Common myeloid progenitor, CD34-positive (primary cell): Measurements from ENCODE around the gene FUT1.

ENCODE experiments used
- CTCF ChIA-PET: fragments of 350-600 bp; sonication (Branson Sonifier 250); formaldehyde crosslinking; loops from one replicate; lab custom pipeline; 2021; ENCODE audit warnings: antibody characterized with exemption; lab: Charles Lee
- POLR2A ChIA-PET: fragments of 350-600 bp; sonication (Branson Sonifier 250); formaldehyde crosslinking; loops from one replicate; lab custom pipeline; 2021; ENCODE audit warnings: antibody characterized with exemption; lab: Charles Lee
- DNase-seq, 3 donors: peaks; one replicate each; pipeline versions ENCODE4 v3.0.0 to v3.0.0-alpha.2; 2013
- H3K27ac ChIP-seq, 2 experiments: 1 replicate in 1 of 2; 2 replicates in 1 of 2; pipeline ENCODE4 v1.7.0; 2013; ENCODE audit warnings: inconsistent platforms in 2 of 2, low read length in 2 of 2, mild to moderate bottlenecking in 2 of 2, low read depth in 1 of 2, moderate library complexity in 1 of 2; ENCODE audit not compliant: severe bottlenecking in 2 of 2, insufficient read depth in 1 of 2, poor library complexity in 1 of 2
- H3K27me3 ChIP-seq, 5 experiments: replicated peaks in 2 of 5; 1 replicate in 3 of 5; 2 replicates in 2 of 5; pipeline versions ENCODE4 v1.6.1 to v1.7.0; 2013; ENCODE audit warnings: low read length in 4 of 5, mild to moderate bottlenecking in 2 of 5, moderate library complexity in 2 of 5, inconsistent platforms in 1 of 5; ENCODE audit not compliant: insufficient read depth in 5 of 5, control insufficient read depth in 4 of 5
- H3K36me3 ChIP-seq, 4 experiments: 1 replicate in 2 of 4; 2 replicates in 2 of 4; pipeline versions ENCODE4 v1.6.1 to v1.7.0; 2013; ENCODE audit warnings: low read length in 3 of 4, control low read depth in 1 of 4, mild to moderate bottlenecking in 1 of 4; ENCODE audit not compliant: control insufficient read depth in 4 of 4, insufficient read depth in 4 of 4
- H3K4me1 ChIP-seq, 4 experiments: 1 replicate in 3 of 4; 2 replicates in 1 of 4; pipeline versions ENCODE4 v1.6.1 to v1.7.1; 2013; ENCODE audit warnings: low read length in 3 of 4, mild to moderate bottlenecking in 3 of 4, control low read depth in 1 of 4, inconsistent platforms in 1 of 4, moderate library complexity in 1 of 4; ENCODE audit not compliant: control insufficient read depth in 4 of 4, insufficient read depth in 4 of 4; ENCODE audit errors: control extremely low read depth in 1 of 4
- H3K4me3 ChIP-seq, 7 experiments: 1 replicate in 4 of 7; 2 replicates in 3 of 7; pipeline versions ENCODE4 v1.5.1 to v1.7.0; 2013; ENCODE audit warnings: mild to moderate bottlenecking in 7 of 7, low read length in 6 of 7, moderate library complexity in 6 of 7, inconsistent platforms in 2 of 7, low read depth in 2 of 7, control low read depth in 1 of 7; ENCODE audit not compliant: insufficient read depth in 4 of 7, control insufficient read depth in 1 of 7; ENCODE audit errors: extremely low read depth in 1 of 7
- H3K9me3 ChIP-seq, 5 experiments: 1 replicate in 4 of 5; 2 replicates in 1 of 5; pipeline versions ENCODE4 v1.6.1 to v1.7.1; 2013; ENCODE audit warnings: low read length in 4 of 5, mild to moderate bottlenecking in 2 of 5, inconsistent platforms in 1 of 5, low read depth in 1 of 5, moderate library complexity in 1 of 5; ENCODE audit not compliant: control insufficient read depth in 4 of 5, insufficient read depth in 2 of 5; ENCODE audit errors: control extremely low read depth in 1 of 5
- WGBS: methylation state at CpG from one replicate; pipeline ENCODE4 v1.1.5; 2013; ENCODE audit not compliant: insufficient coverage; 5-methylcytosine and 5-hydroxymethylcytosine counted together

FUT1 gene

DNA sequence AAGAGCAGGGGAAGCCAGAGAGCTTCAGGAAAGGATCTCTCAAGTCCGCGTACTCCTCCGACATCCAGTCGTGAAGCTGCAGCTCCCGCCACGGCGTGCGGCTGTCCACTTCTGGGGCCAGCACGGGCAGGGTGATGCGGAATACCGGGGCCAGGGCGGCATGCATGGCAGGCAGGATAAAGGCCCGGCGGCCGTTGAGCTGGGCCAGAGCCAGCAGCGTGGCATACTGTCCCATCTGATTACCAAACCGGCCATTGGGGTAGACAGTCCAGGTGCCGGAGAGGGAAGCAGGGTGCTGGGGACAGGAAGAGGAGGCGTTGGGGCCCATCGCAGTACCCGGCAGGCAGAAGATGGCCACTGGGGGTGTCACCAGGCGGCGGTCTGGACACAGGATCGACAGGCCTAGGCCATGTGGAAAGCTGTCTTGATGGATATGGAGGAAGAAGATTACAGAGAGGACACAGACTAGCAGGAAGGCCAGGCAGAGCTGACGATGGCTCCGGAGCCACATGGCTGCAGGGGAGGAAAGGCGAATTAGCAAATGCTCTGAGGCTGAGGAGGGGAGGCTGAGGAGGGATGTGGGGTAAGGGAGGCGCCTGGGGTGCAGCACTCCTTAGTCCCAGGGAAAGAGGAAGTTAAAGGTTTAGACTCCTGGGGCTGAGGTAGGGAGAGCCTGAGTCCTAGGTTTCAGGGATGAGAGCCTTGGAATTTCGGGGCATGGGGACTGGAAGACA is 1.5 kb downstream of the FUT1 start:
- CTCF ChIA-PET = interaction anchor here (1.7 kb wide), 1 partner anchor 14 kb away, joined by 4 read pairs; no protein-coding TSS in a partner anchor
- H3K4me3 ChIP-seq = no peak overlapping the region
- peaks cover 0 to 22% (median 11%) of the 10 kb centered on the region in 5 experiments for H3K27me3 ChIP-seq

DNA sequence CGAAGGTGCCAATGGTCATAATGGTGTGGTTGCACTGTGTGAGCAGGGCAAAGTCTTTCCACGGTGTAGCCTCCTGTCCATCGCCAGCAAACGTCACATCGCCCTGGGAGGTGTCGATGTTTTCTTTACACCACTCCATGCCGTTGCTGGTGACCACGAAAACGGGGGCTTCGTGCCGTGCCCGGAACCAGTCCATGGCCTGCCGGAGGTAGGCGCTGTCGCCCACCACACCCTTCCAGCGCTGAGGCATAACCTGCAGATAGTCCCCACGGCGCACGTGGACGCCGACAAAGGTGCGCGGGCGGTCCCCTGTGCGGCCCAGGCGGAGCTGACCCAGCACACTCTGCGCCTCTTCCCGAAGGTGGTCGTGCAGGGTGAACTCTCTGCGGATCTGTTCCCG is 2.1 kb downstream of the FUT1 start:
- WGBS = 98% methylated on average over 31 of the region's 31 CpGs
- Histone ChIP-seq H3K4me3 (no peak overlapping the region), H3K27me3 (peaks cover 0 to 22% (median 15%) of the 10 kb centered on the region in 5 experiments), H3K9me3 (no peaks in the 10 kb centered on the region), H3K27ac (no peak overlapping the region), H3K36me3 (peaks cover 0 to 6% (median 2%) of the 10 kb centered on the region in 4 experiments), H3K4me1 (peaks cover 0 to 37% (median 27%) of the 10 kb centered on the region in 4 experiments)
- no peak for DNase-seq
- POLR2A ChIA-PET = no interaction called here
- CTCF ChIA-PET = no interaction called here

More for the DNA sequence above, 1.5 kb downstream of the FUT1 start:
- POLR2A ChIA-PET = no interaction called here
- Histone ChIP-seq H3K9me3 (no peaks in the 10 kb centered on the region), H3K27ac (no peak overlapping the region), H3K36me3 (peaks cover 0 to 6% (median 2%) of the 10 kb centered on the region in 4 experiments), H3K4me1 (peaks cover 0 to 33% (median 26%) of the 10 kb centered on the region in 4 experiments)
- DNase-seq = no peak
- 90% methylated on average over 26 of the region's 29 CpGs for WGBS

DNA sequence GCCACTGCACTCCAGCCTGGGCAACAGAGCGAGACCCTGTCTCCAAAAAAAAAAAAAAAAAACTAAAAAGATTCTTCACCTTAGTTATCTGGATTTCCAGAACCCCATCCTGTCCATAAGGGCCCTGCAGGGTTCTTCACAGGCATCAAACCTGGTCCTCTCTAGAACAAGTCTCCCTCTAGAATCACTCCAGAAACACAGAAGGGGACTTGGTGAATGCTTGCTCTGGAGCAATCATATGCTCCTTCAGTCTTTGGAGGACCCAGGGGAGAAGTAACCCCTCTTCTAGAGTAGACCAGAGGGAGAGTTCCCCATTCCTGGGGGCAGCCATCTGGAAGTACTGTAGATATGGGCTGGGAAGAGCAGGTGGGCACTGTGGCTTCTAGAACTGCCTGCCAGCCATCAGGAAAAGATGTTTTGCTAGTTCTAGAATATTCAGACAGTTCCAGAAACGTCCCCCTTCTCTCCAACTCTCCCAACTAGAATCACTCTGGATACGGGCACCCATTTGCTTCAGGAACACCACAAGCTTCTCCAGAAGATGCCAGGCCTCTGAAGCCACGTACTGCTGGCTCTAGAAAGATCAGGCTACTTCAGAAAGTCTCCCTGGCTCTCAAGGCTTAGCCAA is 2.8 kb downstream of the FUT1 start:
- POLR2A ChIA-PET = no interaction called here
- Histone ChIP-seq H3K4me1 (peaks cover 0 to 38% (median 27%) of the 10 kb centered on the region in 4 experiments), H3K27ac (no peak overlapping the region), H3K36me3 (peaks cover 0 to 6% (median 2%) of the 10 kb centered on the region in 4 experiments), H3K27me3 (peaks cover 0 to 22% (median 15%) of the 10 kb centered on the region in 5 experiments), H3K9me3 (no peaks in the 10 kb centered on the region), H3K4me3 (no peak overlapping the region)
- DNase-seq = no peak
- CTCF ChIA-PET = no interaction called here
- 100% methylated on average over 3 of the region's 4 CpGs for WGBS

DNA sequence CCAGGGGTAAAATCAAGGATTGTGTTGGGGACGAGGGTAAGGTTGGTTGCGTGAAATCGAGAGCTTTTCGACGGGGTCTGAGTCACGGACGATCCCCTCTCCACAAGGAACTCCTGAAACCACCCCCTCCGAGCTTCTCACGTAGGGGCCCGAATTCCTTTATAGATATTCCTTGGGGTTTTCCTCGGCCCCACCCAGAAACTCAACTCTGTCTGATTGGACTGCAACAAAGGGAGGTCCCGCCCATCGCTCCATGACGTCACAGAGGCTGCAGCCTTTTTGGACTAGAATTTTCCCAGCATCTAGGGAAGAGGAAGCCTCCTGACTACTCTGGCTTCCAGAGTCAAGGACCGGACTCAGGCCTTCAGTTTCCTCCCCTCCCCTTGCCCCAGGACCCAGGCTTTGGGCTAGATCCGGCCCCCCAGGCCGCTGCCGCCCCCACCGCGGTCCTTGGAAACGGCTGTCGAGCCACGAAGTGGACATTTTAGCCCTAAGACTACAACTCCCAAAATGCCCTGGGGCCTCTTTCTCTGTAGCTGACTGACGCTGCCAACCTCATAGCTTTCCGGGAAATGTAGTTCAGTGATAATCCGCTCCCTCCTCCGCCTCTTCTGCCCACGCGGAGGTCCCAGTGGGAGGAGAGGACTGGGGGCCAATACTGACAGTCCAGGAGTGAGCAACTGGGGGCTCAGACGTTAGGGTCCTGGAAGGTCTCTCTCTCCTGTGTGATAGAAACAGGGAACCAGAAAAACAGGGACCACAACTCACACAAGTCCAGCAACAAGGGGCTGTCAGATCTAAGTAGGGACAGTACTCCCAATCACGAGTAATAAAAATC is 5.5 kb downstream of the FUT1 start, which contains the start of gene IZUMO1:
Gene IZUMO1 (minus strand): TSS at position 172 of the 838 bp plus-strand sequence. CDS start 1,050 bp downstream, outside the sequence.
- H3K4me1 ChIP-seq = peaks cover 0 to 23% (median 10%) of the 10 kb centered on the region in 4 experiments
- POLR2A ChIA-PET = no interaction called here
- peak within 1 kb of the TSS in 1 of 2 experiments; percentile 75 for H3K27ac ChIP-seq
- H3K27me3 ChIP-seq = peaks cover 0 to 10% (median 0%) of the 10 kb centered on the region in 5 experiments
- CTCF ChIA-PET = interaction anchor here (1.4 to 1.5 kb wide), 2 partner anchors 13 to 41 kb away, joined by 3 to 5 read pairs; no protein-coding TSS in a partner anchor
- DNase-seq = peak; percentile 80 to 89 (median 87)
- peaks cover 0 to 6% (median 2%) of the 10 kb centered on the region in 4 experiments for H3K36me3 ChIP-seq
- H3K9me3 ChIP-seq = no peaks in the 10 kb centered on the region
- 10% methylated on average over 24 of the region's 31 CpGs for WGBS
- peak within 1 kb of the TSS; percentile 42 to 82 (median 69) for H3K4me3 ChIP-seq

DNA sequence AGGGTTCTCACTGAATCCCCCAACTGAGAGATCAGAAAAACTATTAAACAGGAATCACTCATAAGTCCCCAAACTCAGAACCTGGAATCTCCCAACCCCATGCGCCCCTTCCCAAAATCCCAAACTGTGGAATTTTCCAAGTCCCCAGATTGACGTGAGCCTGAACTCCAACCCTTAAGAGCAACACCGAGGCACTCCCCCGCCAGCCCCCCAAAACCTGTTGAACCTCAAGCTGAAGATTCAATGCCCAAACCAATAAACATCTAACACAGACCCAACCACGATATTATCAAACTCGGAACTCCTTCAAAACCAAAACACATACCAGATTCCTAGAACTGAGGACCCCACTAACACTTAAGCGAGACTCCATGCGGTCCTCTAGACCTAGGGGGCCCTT is 6.3 kb downstream of the FUT1 start:
- H3K36me3 ChIP-seq = peaks cover 0 to 6% (median 2%) of the 10 kb centered on the region in 4 experiments
- peaks cover 0 to 11% (median 0%) of the 10 kb centered on the region in 5 experiments for H3K27me3 ChIP-seq
- ChIA-PET CTCF (interaction anchor here (1.4 kb wide), 1 partner anchor 14 kb away, joined by 3 read pairs; no protein-coding TSS in a partner anchor), POLR2A (no interaction called here)
- peaks cover 0 to 22% (median 14%) of the 10 kb centered on the region in 4 experiments for H3K4me1 ChIP-seq
- H3K9me3 ChIP-seq = no peaks in the 10 kb centered on the region
- no peak overlapping the region for H3K27ac ChIP-seq
- peak overlapping the region in 2 of 7 experiments; percentile 77 to 82 for H3K4me3 ChIP-seq
- 91% methylated on average over 5 of the region's 8 CpGs for WGBS
- DNase-seq = no peak

DNA sequence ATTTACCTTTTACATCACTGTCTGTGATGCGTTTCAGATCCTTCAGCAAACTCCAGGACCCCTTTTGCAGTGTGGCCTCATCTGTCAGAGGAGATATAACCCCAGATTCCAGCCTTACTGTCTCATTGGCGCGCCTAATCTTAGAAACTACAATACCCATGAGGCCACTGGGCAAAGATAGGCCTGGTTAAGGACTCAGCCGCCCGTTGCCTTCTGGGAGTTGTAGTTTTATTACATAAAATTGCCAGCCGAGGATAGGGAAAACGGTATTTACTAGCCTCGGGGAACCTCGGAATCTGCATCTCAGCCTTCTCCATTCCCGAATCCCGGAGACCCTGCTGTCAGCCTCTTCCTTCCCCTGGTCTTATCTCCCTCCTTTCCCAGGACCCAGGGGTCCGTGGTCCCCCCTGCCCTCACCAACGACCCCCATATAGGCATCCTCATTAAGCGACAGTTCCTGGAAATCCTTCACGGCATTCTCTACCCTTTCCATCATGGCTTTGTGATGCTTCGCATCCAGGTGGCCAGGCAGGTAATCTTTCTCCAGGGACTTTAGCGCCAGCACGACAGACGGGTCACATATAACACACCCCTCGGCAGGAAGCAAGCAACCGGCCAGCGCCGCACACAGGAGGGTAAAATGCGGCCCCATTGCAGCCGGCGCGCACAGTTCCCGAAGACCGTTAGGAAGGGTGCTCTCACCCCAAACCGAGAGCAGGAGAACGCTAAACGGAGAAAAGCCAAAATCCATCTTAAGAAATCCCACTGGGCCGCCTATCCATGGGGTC is 7.0 kb downstream of the FUT1 start:
- Histone ChIP-seq H3K27ac (no peak overlapping the region), H3K27me3 (peaks cover 0 to 16% (median 6%) of the 10 kb centered on the region in 5 experiments), H3K36me3 (peaks cover 0 to 6% (median 2%) of the 10 kb centered on the region in 4 experiments), H3K4me3 (peak overlapping the region in 4 of 7 experiments; percentile 20 to 50 (median 31)), H3K4me1 (peaks cover 0 to 29% (median 18%) of the 10 kb centered on the region in 4 experiments), H3K9me3 (no peaks in the 10 kb centered on the region)
- 38% methylated on average over 32 of the region's 33 CpGs for WGBS
- ChIA-PET POLR2A (interaction anchor here (0.6 kb wide), 1 partner anchor 40 kb away, joined by 3 read pairs; no protein-coding TSS in a partner anchor), CTCF (interaction anchor here (1.4 kb wide), 1 partner anchor 97 kb away, joined by 3 read pairs; no protein-coding TSS in a partner anchor)
- DNase-seq = peak; percentile 56 to 76 (median 73)
